Measurements from ENCODE around the gene ADGRV1.

ADGRV1 gene

DNA sequence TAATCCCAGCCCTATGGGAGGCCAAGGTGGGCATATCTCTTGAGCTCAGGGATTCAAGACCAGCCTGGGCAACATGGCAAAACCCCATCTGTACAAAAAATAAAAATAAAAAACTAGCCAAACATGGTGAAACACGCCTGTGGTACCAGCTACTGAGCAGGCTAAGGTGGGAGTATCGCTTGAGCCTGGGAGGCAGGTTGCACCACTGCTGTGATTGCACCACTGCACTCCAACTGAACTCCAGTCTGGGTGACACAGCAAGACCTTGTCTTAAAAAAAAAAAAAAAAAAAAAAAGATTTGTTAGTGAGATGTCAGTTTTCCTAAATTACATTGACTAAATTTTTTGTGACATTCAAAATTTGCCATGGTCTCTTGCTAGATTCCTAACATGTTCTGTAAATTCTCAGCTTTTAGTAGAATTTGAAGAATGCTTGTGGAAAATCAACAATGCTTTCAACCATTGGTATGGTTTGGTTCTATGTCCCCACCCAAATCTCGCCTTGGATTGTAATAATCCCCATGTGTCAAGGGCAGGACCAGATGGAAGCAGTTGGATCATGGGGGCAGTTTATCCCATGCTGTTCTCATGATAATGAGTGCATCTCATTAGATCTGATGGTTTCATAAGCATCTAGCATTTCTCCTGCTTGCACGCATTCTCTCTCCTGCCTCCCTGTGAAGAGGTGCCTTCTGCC is 588.5 kb downstream of the ADGRV1 start:
- no peak for DNase-seq

GRCh38 chr5:91150234-91150633 is 591.6 kb downstream of the ADGRV1 start:
- DNase-seq: no peak

GRCh38 chr5:91150636-91151035 is 592.0 kb downstream of the ADGRV1 start:
- DNase-seq: no peak

DNA sequence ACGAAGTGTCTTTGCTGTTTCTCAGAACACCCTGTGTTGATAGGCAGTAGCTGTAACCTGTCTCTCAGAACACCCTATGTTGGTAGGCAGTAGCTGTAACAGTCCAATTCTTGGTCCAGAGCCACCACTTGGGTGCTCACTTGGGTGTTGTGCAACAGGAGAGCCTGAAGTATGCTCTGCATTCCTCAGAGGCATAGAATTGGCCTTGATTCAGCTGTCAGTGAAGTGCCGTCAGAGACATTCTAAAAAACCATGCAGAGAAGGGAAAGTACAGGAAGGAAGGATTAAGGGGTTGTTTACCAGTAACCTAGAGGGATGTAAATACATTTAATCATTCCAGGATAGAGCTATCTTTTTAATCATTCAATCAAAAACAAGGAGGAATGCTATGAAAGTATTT is 593.4 kb downstream of the ADGRV1 start:
- no peak for DNase-seq

DNA sequence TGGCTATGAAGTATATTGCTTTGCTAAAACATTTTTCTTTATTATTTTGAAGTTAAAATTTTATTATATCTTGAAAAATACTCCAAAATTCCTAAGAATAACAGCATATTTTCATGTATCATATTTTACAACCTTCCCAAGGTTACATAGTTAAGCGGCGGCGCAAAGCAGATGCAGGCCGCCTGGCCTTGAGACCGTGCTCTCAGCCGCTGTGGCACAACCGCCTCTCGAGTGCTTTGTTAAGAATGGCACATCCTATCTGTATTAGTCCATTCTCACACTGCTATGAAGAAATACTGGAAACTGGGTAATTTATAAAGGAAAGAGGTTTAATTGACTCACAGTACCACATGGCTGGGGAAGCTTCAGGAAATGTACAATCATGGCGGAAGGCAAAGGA is 595.7 kb downstream of the ADGRV1 start:
- DNase-seq: no peak

- no peak for DNase-seq
Observed at GRCh38 chr5:91155274-91155673, 596.7 kb downstream of the ADGRV1 start.

GRCh38 chr5:91156242-91156641 is 597.6 kb downstream of the ADGRV1 start:
- no peak for DNase-seq

DNA sequence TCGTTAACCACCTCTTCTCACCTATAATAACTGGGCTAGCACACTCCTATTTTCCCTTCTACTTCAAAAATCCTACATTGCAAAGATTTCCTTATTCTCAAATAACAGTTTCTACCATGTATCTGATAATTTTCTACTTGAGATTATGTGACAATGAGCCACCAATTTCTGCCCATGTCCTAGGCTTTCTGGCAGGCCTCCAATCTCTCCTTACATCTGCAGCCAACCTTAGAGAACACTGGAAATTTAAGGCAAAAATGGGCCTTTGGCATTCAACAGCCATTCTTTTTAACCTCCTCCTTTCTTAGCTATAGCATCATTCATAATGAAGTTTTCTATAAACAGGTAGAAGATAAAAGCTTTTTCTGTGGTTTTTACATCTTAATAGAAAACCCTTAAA is 599.4 kb downstream of the ADGRV1 start:
- DNase-seq: no peak

DNA sequence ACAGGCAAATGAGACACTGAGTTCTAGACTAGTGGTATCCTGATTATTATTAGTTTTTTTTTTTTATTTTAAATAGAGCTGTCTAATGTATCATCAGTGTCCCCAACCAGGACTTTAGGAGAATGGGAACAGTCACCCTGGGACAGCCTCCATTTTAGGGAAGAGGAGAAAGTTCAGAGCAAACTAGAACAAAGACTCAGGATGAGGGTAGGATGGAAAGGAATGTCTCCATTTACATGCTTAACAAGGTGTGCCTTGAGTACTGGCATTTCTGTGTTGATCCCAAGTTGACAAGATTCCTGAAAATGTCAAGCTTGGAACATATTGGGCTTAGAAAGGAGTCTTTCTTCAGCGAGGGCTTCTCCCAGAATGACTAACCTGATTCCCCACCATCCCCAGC is 601.0 kb downstream of the ADGRV1 start:
- no peak for DNase-seq

DNA sequence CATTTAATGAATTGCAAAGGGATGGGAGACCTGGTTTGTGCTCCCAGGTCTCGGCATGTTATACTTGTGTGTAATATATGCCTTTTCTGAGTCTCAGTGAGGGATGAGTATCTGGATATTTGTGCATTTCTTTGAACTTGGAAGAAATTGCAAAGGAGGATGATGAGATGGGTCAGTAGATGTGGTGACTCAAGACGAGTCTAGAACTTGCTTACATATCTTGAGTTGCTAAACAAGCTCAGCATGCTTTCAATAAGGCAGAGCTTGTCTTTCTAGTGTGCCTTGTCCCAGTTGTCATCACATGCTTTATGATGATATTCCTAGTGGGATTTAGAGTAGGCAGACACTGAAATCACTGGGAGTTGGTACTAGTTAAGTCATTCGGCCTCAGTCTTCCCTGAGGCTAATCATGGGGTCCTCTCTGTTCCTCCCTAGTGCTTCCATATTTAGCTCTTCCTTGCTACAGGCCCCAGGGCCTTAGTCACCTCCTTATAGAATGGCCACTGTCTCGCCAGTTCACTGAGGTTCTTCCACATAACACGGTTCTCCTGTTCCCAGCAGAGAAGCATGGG is 602.2 kb downstream of the ADGRV1 start:
- DNase-seq: no peak

DNA sequence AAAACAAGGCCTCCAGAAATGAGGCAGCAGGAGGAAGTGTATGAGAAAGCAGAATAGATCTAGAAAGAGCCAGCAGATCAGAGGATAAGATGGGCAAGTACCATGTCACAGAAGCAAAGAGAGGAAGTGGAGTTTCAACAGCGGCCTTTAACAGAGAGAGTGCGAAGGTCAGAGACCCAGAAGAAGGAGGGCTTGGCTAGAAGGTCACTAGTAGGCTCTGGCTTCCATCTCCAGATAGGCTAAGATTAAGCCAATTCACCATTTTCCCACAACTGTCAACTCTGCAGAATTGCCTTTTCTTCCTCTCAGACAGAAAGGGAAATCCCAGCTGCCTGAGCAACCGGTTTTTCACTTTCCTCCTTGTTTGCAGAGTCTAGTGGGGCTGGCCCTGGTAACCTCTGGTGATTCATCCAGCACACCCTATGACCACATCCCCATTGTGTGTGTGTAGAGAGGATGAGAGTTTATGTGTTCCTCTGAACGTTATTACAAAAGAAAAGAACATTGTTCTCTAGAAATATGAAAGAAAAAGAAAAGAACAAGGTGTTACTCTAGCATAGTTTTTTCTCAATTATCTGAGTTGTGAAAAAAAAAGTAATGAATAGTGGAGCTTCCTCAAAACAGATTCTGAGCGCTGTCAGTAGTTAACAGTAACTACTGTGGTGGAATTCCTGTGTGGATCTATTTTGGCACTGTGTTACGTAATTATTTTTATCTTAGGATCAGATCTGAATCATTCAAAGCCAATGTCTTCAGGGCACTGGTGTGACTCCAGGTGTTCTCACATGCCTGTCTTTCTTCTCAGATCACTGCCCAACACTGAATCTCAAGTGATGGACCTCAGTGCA is 604.2 kb downstream of the ADGRV1 start:
- DNase-seq: peak; percentile 5

- no peak for DNase-seq
Observed at GRCh38 chr5:91164424-91164823, 605.8 kb downstream of the ADGRV1 start.

GRCh38 chr5:91166059-91166807 is 607.6 kb downstream of the ADGRV1 start:
- no peak for DNase-seq

- no peak for DNase-seq
Observed at GRCh38 chr5:91168859-91169258, 610.3 kb downstream of the ADGRV1 start.

GRCh38 chr5:91170266-91170665 is 611.7 kb downstream of the ADGRV1 start:
- no peak for DNase-seq

- DNase-seq: no peak
Observed at GRCh38 chr5:91171322-91171721, 612.7 kb downstream of the ADGRV1 start.

DNA sequence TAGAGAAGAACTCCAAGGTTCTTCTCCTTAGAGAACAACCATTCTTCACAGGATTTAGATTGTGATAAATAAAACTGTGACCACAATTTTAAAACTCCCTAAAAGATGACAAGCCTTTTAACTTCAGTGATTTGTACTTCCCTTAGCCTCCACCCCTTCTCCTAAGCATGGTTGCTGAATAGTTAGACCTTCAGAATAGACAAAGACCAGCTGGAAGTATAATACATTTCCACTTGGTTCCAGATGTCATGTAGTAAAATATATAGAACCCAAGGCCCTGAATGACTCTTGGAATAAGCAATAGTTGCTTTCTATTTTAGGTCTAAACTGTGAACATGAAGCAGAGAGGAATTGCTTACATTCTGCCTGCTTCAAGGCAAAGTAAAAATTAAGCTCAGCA is 615.8 kb downstream of the ADGRV1 start:
- DNase-seq: no peak

DNA sequence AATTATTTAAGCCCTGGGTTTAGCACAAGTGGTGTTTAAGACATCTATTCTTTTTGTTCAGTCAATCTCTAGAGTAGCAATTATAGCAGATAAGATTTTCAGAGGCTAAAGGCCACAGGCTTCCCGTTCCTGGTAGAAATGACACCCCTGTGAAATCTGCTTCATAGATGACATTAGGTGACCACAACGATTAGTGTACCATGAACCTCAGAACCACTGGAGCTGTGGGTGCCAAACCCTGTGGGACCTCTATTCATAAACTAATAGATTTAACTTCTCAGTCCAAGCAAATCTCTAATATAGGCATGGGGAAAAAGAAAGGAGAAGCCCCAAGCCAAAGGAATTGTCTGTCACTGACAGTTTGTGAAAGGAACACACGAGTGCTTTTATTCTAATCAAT is 617.1 kb downstream of the ADGRV1 start:
- no peak for DNase-seq

DNA sequence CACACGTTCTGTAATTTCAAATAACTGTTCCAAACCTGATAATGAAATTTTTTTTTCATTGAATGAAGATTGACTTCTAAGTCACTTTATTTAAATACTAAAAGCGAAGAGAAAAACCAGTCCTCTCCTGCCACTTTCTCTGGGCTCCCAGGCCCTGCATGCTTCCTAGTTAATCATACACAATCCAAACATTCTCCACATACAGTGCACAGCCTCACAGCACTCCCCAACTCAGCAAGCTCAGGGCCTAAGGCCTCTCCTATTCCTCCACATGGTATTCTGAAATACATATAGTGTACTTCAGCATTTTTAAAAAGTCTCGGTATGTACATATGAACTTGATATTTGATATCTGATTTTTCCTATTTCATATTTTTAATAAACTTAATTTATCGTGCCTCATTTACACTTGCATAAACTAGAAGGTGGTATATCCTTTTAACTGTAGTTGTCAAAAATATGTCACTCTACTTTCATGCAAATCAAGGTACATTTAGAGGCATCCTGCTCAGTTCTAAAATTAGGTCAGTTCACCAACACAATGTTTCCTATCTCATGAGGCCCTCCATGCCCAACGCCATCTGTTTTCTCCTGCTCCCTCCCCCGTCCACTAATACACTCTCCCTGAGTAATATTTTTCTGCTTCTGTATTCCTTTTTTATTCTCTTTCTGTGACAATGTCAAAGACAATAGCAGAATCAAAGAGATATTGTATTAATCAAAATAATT is 617.9 kb downstream of the ADGRV1 start:
- DNase-seq: no peak

DNA sequence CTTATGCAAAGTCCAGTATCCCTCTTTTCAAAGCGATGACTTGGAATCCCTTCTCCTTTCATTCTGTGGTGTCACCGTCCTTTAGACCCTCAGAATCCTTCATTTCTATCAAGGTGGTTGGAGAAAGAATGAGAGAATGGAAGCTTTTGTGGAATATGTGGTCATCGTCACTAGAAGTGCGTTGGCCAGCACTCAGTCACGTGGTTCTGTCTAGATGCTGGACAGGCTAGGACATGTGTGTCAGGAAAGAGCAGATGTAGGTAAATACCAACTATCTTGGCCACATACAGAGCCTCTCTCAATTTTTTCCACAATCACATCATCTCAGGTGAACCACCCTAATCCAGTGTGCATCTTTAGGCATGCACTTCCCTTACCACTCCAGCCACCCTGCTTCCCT is 618.5 kb downstream of the ADGRV1 start:
- DNase-seq: no peak

DNA sequence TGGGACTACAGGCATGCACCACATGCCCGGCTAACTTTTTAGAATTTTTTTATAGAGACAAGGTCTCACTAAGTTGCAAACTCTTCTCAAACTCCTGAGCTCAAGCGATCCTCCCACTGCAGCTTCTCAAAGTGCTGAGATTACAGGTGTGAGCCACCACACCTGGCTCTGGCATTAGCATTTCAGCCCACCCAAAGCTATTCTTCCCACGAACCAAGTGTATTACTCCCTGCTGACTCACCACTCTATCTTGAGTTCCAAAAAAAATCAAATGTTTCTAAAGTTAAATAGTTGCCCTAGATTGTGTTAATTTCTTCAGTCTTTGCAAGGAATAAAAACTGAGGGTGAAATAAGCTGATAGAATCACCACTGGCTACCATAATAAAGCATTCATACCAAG is 619.0 kb downstream of the ADGRV1 start:
- no peak for DNase-seq

- no peak for DNase-seq
Observed at GRCh38 chr5:91178461-91178860, 619.9 kb downstream of the ADGRV1 start.

DNA sequence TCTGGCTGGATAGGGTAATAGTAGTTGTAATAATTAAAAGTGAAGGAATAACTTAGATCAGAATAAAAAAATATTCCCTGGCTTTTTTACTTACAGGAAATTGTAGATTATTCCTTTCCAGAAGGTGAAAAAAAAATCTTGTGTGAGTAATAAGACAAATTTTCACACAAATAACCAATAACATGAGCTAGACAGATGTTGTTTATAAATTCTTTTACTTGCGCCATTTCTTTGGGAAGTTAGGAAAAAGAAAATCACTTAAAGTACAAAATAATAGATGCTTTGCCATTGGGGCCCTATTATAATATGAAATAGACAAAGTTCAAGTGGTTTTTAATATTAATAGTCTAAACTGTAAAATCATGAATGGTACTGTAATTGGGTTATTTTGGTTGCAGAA is 620.4 kb downstream of the ADGRV1 start:
- DNase-seq: no peak
